HepG2 (cell line): ENCODE results near the gene ALDH3B1.

Experiments
- BHLHE40 ChIP-seq: IDR thresholded peaks from 2 replicates; pipeline ENCODE4 v1.6.1; 2011; ENCODE audit warnings: low read length, improper control_type of control experiment
- CTCF ChIP-seq: sonication (generic); formaldehyde crosslinking; IDR thresholded peaks from 2 replicates; pipeline ENCODE4 v1.5.0; 2020; ENCODE audit warnings: mild to moderate bottlenecking, missing genetic modification reagents, moderate library complexity
- GATAD2A ChIP-seq: IDR thresholded peaks from 2 replicates; pipeline ENCODE4 v1.6.1; 2016
- MYNN ChIP-seq: sonication (generic); formaldehyde crosslinking; IDR thresholded peaks from 2 replicates; pipeline ENCODE4 v1.4.0; 2020; ENCODE audit warnings: mild to moderate bottlenecking, low read depth, missing genetic modification reagents
- NFIC ChIP-seq: IDR thresholded peaks from 2 replicates; pipeline ENCODE4 v1.6.1; 2012; ENCODE audit warnings: mild to moderate bottlenecking, low read length, inconsistent platforms

DNA sequence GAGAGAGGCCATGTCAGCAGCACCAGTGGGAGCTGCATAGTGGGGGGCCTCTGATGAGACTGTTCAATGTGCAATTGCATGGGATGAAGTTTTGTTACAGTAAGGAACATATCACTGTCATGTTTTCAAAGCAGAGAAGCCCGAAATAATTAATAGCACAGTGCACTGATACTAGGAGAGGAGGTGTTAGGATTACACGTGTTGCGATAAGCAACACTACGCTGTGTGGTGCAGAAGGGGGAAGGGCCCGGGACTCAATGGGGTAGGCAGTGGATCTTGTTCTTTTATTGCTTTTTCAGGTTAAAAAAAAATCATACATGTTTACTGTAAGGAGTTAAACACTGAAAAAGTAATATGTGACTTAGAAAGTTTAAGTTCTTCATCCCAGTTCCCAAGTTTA, 57.9 kb downstream of the ALDH3B1 start:
- TF ChIP-seq CTCF (CRISPR knock-in tag) (no peak), BHLHE40 (no peak), GATAD2A (no peak), MYNN (no peak), NFIC (no peak)
